CD4-positive, alpha-beta T cell (primary cell): ENCODE data around the gene PRRT4. TPM values are rescaled to one million over a fixed set of nuclear protein-coding genes. Genes with fewer than 3 reads are reported as not detected.

Experiments
- ATAC-seq: fragments of 200-7000 bp; cut with Tn5 transposase; one replicate; pipeline ENCODE4 v1.10.0; 2022; ENCODE audit warnings: mild to moderate bottlenecking; ENCODE audit not compliant: poor library complexity
- CTCF ChIA-PET: fragments of 350-600 bp; sonication (Branson Sonifier 250); formaldehyde crosslinking; loops from one replicate; lab custom pipeline; 2021; ENCODE audit warnings: antibody characterized with exemption, inconsistent platforms; lab: Charles Lee
- POLR2A ChIA-PET: fragments of 350-600 bp; sonication (Branson Sonifier 250); formaldehyde crosslinking; loops from one replicate; lab custom pipeline; 2021; ENCODE audit warnings: antibody characterized with exemption, inconsistent platforms; lab: Charles Lee
- DNase-seq, 14 experiments: peaks; one replicate each; pipeline ENCODE4 v3.0.0-alpha.2; 2013 to 2020; ENCODE audit warnings: mixed read lengths in 2 of 14
- H3K27ac ChIP-seq, 2 donors: one replicate each; pipeline versions ENCODE4 v1.5.1 to v1.7.0; 2013; ENCODE audit warnings: low read length in 2 of 2, low read depth in 1 of 2, mild to moderate bottlenecking in 1 of 2
- H3K27me3 ChIP-seq, 2 experiments: 1 replicate in 1 of 2; 2 replicates in 1 of 2; pipeline versions ENCODE4 v1.6.1 to v1.7.0; 2013; ENCODE audit warnings: low read length in 2 of 2, control low read depth in 1 of 2, mild to moderate bottlenecking in 1 of 2, moderate library complexity in 1 of 2; ENCODE audit not compliant: insufficient read depth in 2 of 2, control insufficient read depth in 1 of 2
- H3K36me3 ChIP-seq: one replicate; pipeline ENCODE4 v1.6.1; 2013; ENCODE audit warnings: low read length, control low read depth; ENCODE audit not compliant: insufficient read depth
- H3K4me1 ChIP-seq: one replicate; pipeline ENCODE4 v1.6.1; 2013; ENCODE audit warnings: low read length, control low read depth; ENCODE audit not compliant: insufficient read depth
- H3K4me3 ChIP-seq: one replicate; pipeline ENCODE4 v1.5.1; 2013; ENCODE audit warnings: mild to moderate bottlenecking, low read length, moderate library complexity
- H3K9me3 ChIP-seq, 2 experiments: 1 replicate in 1 of 2; 2 replicates in 1 of 2; pipeline versions ENCODE4 v1.6.1 to v1.7.0; 2013; ENCODE audit warnings: low read length in 2 of 2, mild to moderate bottlenecking in 2 of 2, control low read depth in 1 of 2, moderate library complexity in 1 of 2; ENCODE audit not compliant: control insufficient read depth in 1 of 2, insufficient read depth in 1 of 2
- H3K27ac Mint-ChIP-seq: one replicate; pipeline ENCODE4 v1.8.0; 2020; ENCODE audit warnings: mixed read lengths
- H3K27me3 Mint-ChIP-seq: one replicate; pipeline ENCODE4 v1.8.0; 2021; ENCODE audit warnings: mixed read lengths
- H3K36me3 Mint-ChIP-seq: one replicate; pipeline ENCODE4 v1.8.0; 2021; ENCODE audit warnings: low read depth, mixed read lengths
- H3K4me1 Mint-ChIP-seq: one replicate; pipeline ENCODE4 v1.8.0; 2021; ENCODE audit warnings: low read depth, mixed read lengths
- H3K4me3 Mint-ChIP-seq: one replicate; pipeline ENCODE4 v1.8.0; 2020; ENCODE audit warnings: mild to moderate bottlenecking, mixed read lengths
- H3K9me3 Mint-ChIP-seq: one replicate; pipeline ENCODE4 v1.8.0; 2020; ENCODE audit warnings: mixed read lengths
- intact Hi-C, 2 experiments: fragments of 100-400 bp; cut with DNase I in 1 of 2; cut with micrococcal nuclease in 1 of 2; formaldehyde crosslinking; loops; one replicate each; pipeline versions ENCODE4 v1.15.1 to v1.9.0; 2023 to 2025; cut with DNase I, micrococcal nuclease
- polyA plus RNA-seq, 2 donors: library from polyadenylated mRNA; unstranded; fragments of 120-200 nt; gene quantifications; one replicate each; pipeline ENCODE4 v1.2.1, GENCODE V29; 2013
- total RNA-seq, 174 experiments: library from RNA in 2 of 174; stranded (reverse) in 2 of 174; gene quantifications; one replicate each; pipeline ENCODE4 v1.2.3 and lab custom pipeline; 2021 to 2026
- TF ChIP-seq, protein P1 (sequence below): fragments of 200-600 bp; IDR thresholded peaks from one replicate; pipeline ENCODE4 v1.8.0; 2022; ENCODE audit warnings: antibody characterized with exemption, mild to moderate bottlenecking

PRRT4 gene
- total RNA-seq (under 1 TPM; 0.47 to 0.63 TPM), total RNA-seq (lab: John Stamatoyannopoulos, UW) (0 to 1.5 (median 0.38) reads per million in 172 experiments)
- polyA plus RNA-seq (2013, experiment 1 of 2): 0.29 TPM
- 0.78 TPM for polyA plus RNA-seq (2013, experiment 2 of 2)

DNA sequence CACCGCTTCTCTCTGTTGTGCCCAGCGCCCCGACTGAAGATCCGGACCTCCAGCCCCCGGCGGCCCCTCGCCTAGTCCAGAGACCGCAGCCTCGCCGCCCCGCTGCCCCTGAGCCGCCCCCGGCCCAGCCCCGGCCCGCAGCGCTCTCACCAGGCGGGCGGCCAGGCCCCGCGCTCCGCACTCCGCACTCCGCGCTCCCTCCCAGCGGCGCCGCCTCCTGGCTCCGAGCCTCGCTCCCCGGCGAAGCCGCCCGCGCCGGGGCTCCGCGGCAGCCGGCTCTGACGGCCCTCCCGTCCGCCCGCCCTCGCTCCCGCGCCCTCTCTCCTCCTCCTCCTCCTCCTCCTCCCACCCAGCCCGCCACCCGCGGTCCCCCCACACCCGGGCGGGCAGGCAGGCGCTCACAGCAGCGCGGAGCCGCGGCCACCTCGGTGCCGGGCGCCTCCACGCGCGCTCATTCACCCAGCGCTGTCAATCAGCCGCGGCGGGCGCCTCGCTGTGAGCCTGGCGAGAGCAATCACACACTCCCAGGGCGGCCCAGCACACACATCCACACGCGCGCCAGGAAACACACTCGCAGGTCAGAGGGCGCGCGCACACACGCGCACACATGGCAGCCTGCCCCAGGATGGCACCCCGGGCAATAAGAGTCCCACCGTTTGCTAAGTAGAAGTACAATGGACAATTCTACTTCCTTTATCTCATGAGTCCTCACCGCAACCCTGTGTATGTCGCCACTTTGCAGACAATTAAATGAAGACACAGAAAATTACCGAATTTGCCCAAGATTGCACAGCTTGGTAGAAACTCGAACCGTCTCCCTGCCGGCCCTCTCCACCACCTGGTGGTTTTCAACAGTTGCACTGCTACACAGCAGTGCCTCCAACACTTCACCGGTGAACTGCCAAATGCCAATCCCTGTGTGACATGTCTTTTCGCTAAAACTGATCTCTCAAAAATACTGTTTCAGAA lies at the start of gene PRRT4:
Gene PRRT4 (minus strand): TSS at position 280 of the 969 bp plus-strand sequence.
- ChIA-PET CTCF (interaction anchor here (0.8 kb wide), 1 partner anchor 100 kb away, joined by 3 read pairs; no protein-coding TSS in a partner anchor), POLR2A (no interaction called here)
- H3K36me3 Mint-ChIP-seq: no peaks in the 10 kb centered on the region
- Histone ChIP-seq H3K4me1 (peaks cover 21% of the 10 kb centered on the region), H3K27me3 (peaks cover 19 to 29% of the 10 kb centered on the region in 2 experiments), H3K36me3 (no peaks in the 10 kb centered on the region), H3K4me3 (peak within 1 kb of the TSS; percentile 53), H3K9me3 (no peaks in the 10 kb centered on the region), H3K27ac (no peak within 1 kb of the TSS)
- peak in 13 of 14 experiments; percentile 20 to 76 (median 51) for DNase-seq
- no peaks in the 10 kb centered on the region for H3K9me3 Mint-ChIP-seq
- intact Hi-C loops: no loop called here
- H3K27ac Mint-ChIP-seq: peak within 1 kb of the TSS; percentile 29
- TF ChIP-seq, protein P1, sequence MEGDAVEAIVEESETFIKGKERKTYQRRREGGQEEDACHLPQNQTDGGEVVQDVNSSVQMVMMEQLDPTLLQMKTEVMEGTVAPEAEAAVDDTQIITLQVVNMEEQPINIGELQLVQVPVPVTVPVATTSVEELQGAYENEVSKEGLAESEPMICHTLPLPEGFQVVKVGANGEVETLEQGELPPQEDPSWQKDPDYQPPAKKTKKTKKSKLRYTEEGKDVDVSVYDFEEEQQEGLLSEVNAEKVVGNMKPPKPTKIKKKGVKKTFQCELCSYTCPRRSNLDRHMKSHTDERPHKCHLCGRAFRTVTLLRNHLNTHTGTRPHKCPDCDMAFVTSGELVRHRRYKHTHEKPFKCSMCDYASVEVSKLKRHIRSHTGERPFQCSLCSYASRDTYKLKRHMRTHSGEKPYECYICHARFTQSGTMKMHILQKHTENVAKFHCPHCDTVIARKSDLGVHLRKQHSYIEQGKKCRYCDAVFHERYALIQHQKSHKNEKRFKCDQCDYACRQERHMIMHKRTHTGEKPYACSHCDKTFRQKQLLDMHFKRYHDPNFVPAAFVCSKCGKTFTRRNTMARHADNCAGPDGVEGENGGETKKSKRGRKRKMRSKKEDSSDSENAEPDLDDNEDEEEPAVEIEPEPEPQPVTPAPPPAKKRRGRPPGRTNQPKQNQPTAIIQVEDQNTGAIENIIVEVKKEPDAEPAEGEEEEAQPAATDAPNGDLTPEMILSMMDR: no peak
- peaks cover 61% of the 10 kb centered on the region for H3K27me3 Mint-ChIP-seq
- H3K4me3 Mint-ChIP-seq: peak within 1 kb of the TSS; percentile 92
- peak; percentile 79 for ATAC-seq
- peaks cover 17% of the 10 kb centered on the region for H3K4me1 Mint-ChIP-seq

DNA sequence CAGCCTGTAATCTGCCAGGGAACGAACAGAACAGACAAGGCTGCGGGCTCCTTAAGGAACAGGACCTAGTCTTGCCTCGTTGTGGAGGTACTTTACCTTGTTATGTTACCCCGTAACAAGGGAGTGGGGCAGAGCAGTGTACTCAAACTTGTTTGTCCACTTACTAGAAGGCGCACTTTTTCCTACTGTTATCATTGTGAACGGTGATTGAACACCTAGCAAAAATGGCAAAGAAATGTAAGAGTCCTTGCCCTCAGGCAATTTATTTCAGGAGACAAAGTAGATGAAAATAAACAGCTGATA lies 48.9 kb upstream of the PRRT4 start:
- TF ChIP-seq, protein P1: no peak
- intact Hi-C loops: loop anchor here in 1 of 2 experiments (5.0 kb wide), 1 partner anchor 823 kb away; the partner anchor contains the start of genes ARF5 and GCC1
- ChIA-PET CTCF (interaction anchor here (1.5 to 2.6 kb wide), 4 partner anchors 13 to 45 kb away, joined by 3 to 9 read pairs (median 6); partner anchors contain the start of gene HILPDA), POLR2A (interaction anchor here (1.1 kb wide), 1 partner anchor 67 kb away, joined by 8 read pairs; the partner anchor contains the start of gene RBM28)
- Histone ChIP-seq H3K9me3 (no peaks in the 10 kb centered on the region), H3K4me1 (peaks cover 44% of the 10 kb centered on the region), H3K36me3 (no peaks in the 10 kb centered on the region), H3K27me3 (no peaks in the 10 kb centered on the region), H3K27ac (peak overlapping the region; percentile 66 to 85), H3K4me3 (peak overlapping the region; percentile 95)
- peak overlapping the region; percentile 86 for H3K27ac Mint-ChIP-seq
- DNase-seq (no peak), ATAC-seq (no peak)
- no peaks in the 10 kb centered on the region for H3K9me3 Mint-ChIP-seq
- H3K36me3 Mint-ChIP-seq: no peaks in the 10 kb centered on the region
- no peaks in the 10 kb centered on the region for H3K27me3 Mint-ChIP-seq
- peaks cover 38% of the 10 kb centered on the region for H3K4me1 Mint-ChIP-seq
- H3K4me3 Mint-ChIP-seq: peak overlapping the region; percentile 92
